Muscle layer of colon (tissue), 2 donors: ENCODE data around the gene SIX3.

ENCODE experiments used
- H3K27ac ChIP-seq: one replicate; pipeline ENCODE4 v1.7.0; 2013; ENCODE audit warnings: low read depth, mild to moderate bottlenecking, low read length, moderate library complexity
- H3K27me3 ChIP-seq, 2 donors: one replicate each; pipeline ENCODE4 v1.7.0; 2013; ENCODE audit warnings: low read length in 2 of 2, mild to moderate bottlenecking in 2 of 2; ENCODE audit not compliant: insufficient read depth in 2 of 2, control insufficient read depth in 1 of 2
- H3K36me3 ChIP-seq: one replicate; pipeline ENCODE4 v1.7.0; 2013; ENCODE audit warnings: mild to moderate bottlenecking, low read length; ENCODE audit not compliant: insufficient read depth
- H3K4me1 ChIP-seq: one replicate; pipeline ENCODE4 v1.7.0; 2013; ENCODE audit warnings: mild to moderate bottlenecking, low read length; ENCODE audit not compliant: insufficient read depth
- H3K4me3 ChIP-seq, 2 donors: one replicate each; pipeline ENCODE4 v1.7.0; 2013; ENCODE audit warnings: low read length in 2 of 2, low read depth in 1 of 2, mild to moderate bottlenecking in 1 of 2, moderate library complexity in 1 of 2
- H3K9ac ChIP-seq: one replicate; pipeline ENCODE4 v1.7.0; 2013; ENCODE audit warnings: low read length
- H3K9me3 ChIP-seq: one replicate; pipeline ENCODE4 v1.7.0; 2013; ENCODE audit warnings: mild to moderate bottlenecking, low read length
- donor health status: abdominal sarcoma.
- donor health status: Adenocarcinoma of cecum.

Gene SIX3

DNA sequence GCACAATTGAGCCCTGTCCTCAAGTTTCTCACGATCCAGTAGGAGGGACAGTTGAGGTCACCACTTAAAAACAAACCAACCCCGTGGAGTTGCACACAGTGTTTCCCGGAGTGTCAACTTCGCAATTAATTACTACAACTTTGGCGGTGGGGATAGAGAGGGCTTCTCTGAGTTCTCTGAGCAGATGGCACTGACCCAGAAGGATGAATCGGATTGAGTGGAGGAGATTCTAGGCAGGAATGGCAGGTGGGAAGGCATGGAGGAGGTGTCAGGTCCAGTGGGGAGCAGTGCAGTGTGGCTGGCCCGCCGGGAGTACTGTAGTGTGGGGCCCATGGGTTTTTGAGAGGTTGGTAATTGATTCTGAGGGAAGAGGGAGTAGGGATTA lies 12.0 kb downstream of the SIX3 start:
- Histone ChIP-seq H3K9me3 (no peaks in the 10 kb centered on the region), H3K9ac (no peak overlapping the region), H3K27me3 (peaks cover 28 to 75% of the 10 kb centered on the region in 2 donors), H3K4me3 (no peak overlapping the region), H3K4me1 (peaks cover 14% of the 10 kb centered on the region), H3K27ac (no peak overlapping the region), H3K36me3 (no peaks in the 10 kb centered on the region)

DNA sequence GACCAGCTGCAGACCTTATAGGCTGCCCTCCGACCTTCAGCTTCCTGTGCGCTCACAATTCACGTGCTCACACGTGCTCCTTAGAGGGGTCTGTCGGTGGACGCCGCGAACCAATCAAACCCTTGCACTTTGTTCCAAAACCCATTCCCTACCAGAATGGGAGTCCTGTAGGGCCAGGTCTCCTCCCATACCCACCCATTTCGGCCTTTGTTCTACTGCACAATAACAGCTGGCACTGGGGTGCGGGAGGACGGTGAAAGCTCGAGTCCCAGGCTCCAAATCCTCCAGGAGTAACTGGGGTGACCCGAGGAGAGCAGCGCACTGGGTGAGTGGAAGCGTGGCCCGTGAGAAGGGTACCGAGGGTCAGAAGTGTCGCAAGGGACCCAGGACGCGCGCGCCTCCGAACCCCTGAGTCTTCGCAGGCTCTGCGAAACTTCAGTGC lies 13.0 kb downstream of the SIX3 start:
- H3K4me1 ChIP-seq = peaks cover 14% of the 10 kb centered on the region
- H3K27me3 ChIP-seq = peaks cover 27 to 65% of the 10 kb centered on the region in 2 donors
- H3K27ac ChIP-seq = no peak overlapping the region
- H3K36me3 ChIP-seq = no peaks in the 10 kb centered on the region
- H3K9ac ChIP-seq = no peak overlapping the region
- no peaks in the 10 kb centered on the region for H3K9me3 ChIP-seq
- H3K4me3 ChIP-seq = peak overlapping the region in 1 of 2 donors; percentile 32

DNA sequence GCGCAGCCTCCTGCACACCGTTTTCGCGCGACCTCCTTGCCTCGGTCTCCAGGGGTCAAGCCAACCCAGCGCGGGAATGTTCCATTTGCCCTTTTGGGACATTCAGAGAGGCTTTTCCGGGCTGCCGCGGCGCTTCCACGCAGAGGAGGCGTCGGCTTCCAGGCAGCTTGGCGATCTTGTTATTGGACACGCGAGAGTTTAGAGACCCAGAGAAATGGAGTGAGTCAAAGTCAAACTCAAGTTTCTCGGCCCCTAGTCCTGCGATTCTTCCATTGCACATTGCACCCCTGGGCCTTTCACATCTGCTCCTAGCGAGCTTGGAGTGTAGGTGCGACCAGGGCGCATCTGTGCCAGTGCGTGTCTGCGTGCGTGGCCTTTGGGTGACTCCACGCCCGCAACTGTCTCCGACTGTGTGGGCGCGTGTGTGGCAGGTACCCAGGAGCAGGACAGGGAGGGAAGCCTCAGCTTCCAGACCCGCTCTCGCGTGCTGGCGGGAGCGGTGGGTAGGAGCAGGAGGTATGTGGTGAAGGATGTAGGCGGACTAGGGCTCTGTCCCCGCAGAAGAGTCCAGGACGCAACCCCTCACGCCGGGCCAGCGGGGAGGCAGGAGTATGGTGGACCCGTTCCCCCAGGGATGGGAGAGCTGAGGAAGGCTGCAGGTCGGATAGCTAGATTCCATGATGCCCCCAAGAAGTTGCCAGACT lies 13.5 kb downstream of the SIX3 start:
- Histone ChIP-seq H3K27me3 (peaks cover 27 to 59% of the 10 kb centered on the region in 2 donors), H3K9me3 (no peaks in the 10 kb centered on the region), H3K27ac (no peak overlapping the region), H3K36me3 (no peaks in the 10 kb centered on the region), H3K4me1 (peaks cover 14% of the 10 kb centered on the region), H3K4me3 (peak overlapping the region; percentile 27 to 32), H3K9ac (no peak overlapping the region)

DNA sequence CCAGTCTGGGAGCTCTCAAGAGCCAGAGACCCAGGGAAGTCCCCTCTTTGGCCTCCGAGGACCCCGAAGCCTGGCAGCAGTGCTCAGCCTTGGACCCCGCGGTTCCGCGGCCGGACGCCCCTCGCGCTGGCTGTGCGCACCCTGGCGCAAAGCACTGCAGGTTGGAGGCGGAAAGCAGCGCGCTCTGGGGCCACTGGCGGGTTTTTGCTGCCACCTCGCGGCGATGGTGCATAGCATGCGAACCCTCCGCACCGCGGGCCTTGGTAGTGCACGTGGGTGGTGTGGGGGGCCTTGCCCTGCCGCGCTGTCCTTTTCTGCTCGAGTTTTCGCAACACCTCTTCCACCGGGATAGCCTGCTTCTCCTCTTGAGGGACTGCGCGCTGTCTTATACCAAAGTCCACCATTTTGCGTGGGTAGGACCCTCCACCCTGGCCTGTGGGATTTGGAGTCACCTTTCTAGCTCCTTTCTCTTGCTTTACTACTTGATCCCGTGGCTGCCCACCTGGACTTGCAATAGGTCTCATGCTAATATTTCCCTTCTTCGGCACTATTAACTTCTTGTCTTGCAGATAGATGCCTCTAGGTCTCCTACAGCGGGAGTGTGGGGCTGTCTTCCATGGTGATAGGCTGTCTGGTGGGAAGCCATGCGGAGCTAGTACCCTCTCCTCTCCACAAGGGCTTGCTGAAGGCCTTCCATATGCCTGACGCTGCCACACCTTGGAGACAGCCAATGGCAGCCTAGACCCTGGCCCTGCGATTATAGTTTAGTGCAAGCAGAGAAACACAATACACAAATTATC lies 14.3 kb downstream of the SIX3 start:
- no peaks in the 10 kb centered on the region for H3K9me3 ChIP-seq
- H3K4me1 ChIP-seq = peaks cover 14% of the 10 kb centered on the region
- no peaks in the 10 kb centered on the region for H3K36me3 ChIP-seq
- H3K27ac ChIP-seq = no peak overlapping the region
- no peak overlapping the region for H3K9ac ChIP-seq
- peaks cover 22 to 52% of the 10 kb centered on the region in 2 donors for H3K27me3 ChIP-seq
- H3K4me3 ChIP-seq = peak overlapping the region; percentile 27 to 32

DNA sequence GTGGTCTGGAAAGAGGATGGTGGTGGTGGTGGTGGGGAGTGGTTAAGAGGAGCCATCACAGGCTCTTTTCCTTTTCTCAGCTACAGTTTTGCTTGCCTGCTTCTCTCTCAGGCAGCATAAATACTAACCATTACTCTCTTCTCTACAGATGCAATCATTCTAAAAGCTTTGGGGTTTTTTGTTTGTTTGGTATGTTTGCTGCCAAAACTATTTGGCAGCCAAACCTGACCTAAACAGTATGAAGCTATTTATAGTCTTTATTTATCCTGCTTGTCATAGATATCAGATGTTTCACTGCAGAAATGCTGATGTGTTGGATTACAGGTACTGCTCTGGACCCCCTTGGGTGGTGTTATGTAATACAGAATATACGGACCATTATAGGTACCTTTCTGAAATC lies 15.3 kb downstream of the SIX3 start:
- no peak overlapping the region for H3K4me3 ChIP-seq
- no peak overlapping the region for H3K9ac ChIP-seq
- peaks cover 22 to 47% of the 10 kb centered on the region in 2 donors for H3K27me3 ChIP-seq
- H3K36me3 ChIP-seq = no peaks in the 10 kb centered on the region
- peaks cover 14% of the 10 kb centered on the region for H3K4me1 ChIP-seq
- H3K27ac ChIP-seq = no peak overlapping the region
- H3K9me3 ChIP-seq = no peaks in the 10 kb centered on the region

DNA sequence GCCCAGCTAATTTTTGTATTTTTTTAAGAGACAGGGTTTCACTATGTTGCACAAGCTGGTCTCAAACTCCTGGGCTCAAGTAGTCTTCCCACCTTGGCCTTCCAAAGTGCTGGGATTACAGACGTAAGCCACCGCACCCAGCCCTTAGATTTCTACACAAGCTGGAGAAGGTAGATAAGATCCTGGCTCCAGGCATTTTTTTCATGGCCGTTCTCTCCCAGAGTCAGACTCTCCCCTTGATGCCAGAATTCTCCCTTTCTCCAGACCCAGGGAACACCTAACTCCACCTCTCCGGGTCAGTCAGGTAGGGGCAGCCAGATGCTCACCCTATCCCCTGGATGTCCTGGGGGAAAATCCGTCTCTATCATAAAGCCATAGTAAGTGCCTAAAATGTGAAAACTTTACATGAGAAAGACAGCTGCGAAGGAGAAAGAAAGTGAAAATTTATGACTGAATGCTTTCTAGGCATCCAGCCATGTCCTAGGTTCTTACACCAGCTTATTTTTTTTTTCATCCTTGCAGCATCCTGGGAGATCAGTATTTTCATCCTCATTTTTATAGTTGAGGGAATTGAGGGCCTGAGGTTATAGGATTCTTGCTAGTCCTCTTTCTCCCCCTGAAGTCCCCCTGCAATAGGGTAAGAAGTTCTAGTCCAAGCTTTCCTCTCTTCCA lies 16.3 kb downstream of the SIX3 start:
- no peak overlapping the region for H3K27ac ChIP-seq
- no peak overlapping the region for H3K4me3 ChIP-seq
- no peaks in the 10 kb centered on the region for H3K36me3 ChIP-seq
- no peak overlapping the region for H3K9ac ChIP-seq
- H3K9me3 ChIP-seq = no peaks in the 10 kb centered on the region
- peaks cover 18 to 38% of the 10 kb centered on the region in 2 donors for H3K27me3 ChIP-seq
- H3K4me1 ChIP-seq = peaks cover 10% of the 10 kb centered on the region

GRCh38 chr2:44959855-44960254 lies 18.4 kb downstream of the SIX3 start:
- Histone ChIP-seq H3K36me3 (no peaks in the 10 kb centered on the region), H3K27ac (no peak overlapping the region), H3K27me3 (peaks cover 9 to 21% of the 10 kb centered on the region in 2 donors), H3K4me1 (peaks cover 6% of the 10 kb centered on the region), H3K9me3 (no peaks in the 10 kb centered on the region), H3K4me3 (no peak overlapping the region), H3K9ac (no peak overlapping the region)

- H3K27ac ChIP-seq = no peak overlapping the region
- peaks cover 13 to 17% of the 10 kb centered on the region in 2 donors for H3K27me3 ChIP-seq
Observed at GRCh38 chr2:44960871-44961270, 19.4 kb downstream of the SIX3 start.

DNA sequence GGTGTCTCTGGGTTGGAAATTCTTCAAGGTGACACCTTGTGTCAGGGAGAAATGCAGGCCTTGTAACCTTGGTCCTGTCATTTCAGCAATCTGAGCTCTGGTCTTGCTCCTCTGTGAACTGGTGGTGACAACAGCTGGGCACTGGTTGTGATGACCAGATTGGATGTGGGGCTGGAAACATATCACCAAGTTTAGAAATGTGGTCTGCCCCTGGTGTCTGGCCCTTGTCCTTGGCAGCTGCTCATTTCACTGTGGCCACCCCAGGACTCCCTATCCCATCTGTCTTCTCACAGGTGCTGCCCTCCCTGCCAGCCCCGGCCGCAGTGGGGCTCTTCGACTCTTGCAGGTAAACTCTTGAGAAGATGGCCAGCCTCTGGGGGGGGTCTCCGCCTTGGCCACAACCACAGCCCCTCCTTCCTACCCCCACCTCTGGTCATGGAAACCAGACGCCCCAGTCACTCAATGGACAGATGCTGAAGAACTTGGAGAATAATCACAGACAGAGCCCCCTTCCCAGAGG lies 20.7 kb downstream of the SIX3 start:
- H3K4me3 ChIP-seq = no peak overlapping the region
- H3K9ac ChIP-seq = no peak overlapping the region
- H3K27me3 ChIP-seq = peaks cover 5 to 15% of the 10 kb centered on the region in 2 donors
- no peaks in the 10 kb centered on the region for H3K36me3 ChIP-seq
- H3K4me1 ChIP-seq = no peaks in the 10 kb centered on the region
- no peaks in the 10 kb centered on the region for H3K9me3 ChIP-seq
- H3K27ac ChIP-seq = no peak overlapping the region

More at GRCh38 chr2:44960871-44961270, 19.4 kb downstream of the SIX3 start:
- H3K9me3 ChIP-seq = no peaks in the 10 kb centered on the region
- H3K4me1 ChIP-seq = no peaks in the 10 kb centered on the region
- no peak overlapping the region for H3K9ac ChIP-seq
- no peaks in the 10 kb centered on the region for H3K36me3 ChIP-seq
- no peak overlapping the region for H3K4me3 ChIP-seq

DNA sequence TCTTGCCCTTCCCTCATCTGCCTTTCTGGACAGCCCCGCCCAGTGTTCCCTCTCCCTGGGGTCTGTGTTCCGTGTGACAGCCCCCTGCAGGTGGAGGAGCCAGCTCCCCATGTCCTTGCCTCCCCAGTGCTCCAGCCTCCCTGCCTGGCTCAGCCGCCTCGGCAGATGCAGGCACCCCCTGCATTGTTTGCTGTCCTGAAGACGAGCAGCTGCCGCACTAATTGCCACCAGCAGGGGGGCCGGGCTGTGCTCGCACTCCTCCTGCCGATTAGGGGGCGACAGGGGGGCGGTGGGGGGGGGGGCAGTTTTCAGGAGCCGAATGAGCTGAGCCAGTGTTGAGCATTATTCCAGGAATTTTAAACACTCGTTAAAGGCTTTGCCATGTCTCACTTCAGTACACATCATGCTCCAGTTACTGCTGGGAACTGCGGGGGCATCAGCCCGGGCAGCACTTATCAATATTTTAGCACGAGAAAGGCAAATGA lies 23.3 kb downstream of the SIX3 start:
- Histone ChIP-seq H3K27ac (no peak overlapping the region), H3K27me3 (peaks cover 5 to 15% of the 10 kb centered on the region in 2 donors), H3K9me3 (no peaks in the 10 kb centered on the region), H3K9ac (no peak overlapping the region), H3K36me3 (no peaks in the 10 kb centered on the region), H3K4me3 (no peak overlapping the region), H3K4me1 (no peaks in the 10 kb centered on the region)

DNA sequence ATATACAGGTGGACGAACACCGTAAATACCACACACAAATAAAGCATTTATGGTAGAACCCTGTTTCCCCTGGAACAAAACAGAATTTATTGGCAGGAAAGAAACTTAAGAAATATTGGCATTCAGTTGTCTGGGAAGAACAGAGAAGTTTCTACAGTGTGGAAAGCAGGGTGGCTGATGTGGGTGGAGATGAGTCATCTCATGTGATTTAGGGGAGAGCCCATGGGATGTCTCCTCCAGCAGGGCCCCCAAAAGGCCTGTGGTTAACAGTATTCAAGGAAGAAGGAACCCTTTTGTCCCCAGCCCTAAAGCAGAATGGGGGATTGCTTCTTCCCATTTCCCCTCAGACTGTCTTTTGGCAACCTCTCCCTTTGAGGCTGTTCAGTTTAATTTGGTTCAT lies 24.2 kb downstream of the SIX3 start:
- H3K9me3 ChIP-seq = no peaks in the 10 kb centered on the region
- no peak overlapping the region for H3K4me3 ChIP-seq
- no peak overlapping the region for H3K27ac ChIP-seq
- no peaks in the 10 kb centered on the region for H3K36me3 ChIP-seq
- no peaks in the 10 kb centered on the region for H3K4me1 ChIP-seq
- H3K27me3 ChIP-seq = peaks cover 5 to 16% of the 10 kb centered on the region in 2 donors
- H3K9ac ChIP-seq = no peak overlapping the region
